SU-DHL-6 (cell line): Measurements from ENCODE around the gene PPP1R14B.

Experiments used
- H2AFZ ChIP-seq: fragments of 200-600 bp; sonication (generic); 2 replicates; pipeline ENCODE4 v1.6.1; 2014; ENCODE audit warnings: low read depth, mild to moderate bottlenecking, moderate library complexity, mixed read lengths, antibody characterized with exemption, low read length; ENCODE audit not compliant: severe bottlenecking
- H3F3A ChIP-seq: fragments of 200-600 bp; shearing (Covaris generic); 2 replicates; pipeline ENCODE4 v1.6.0; 2016; ENCODE audit warnings: antibody characterized with exemption, mild to moderate bottlenecking; ENCODE audit not compliant: insufficient read depth
- H3K27ac ChIP-seq: fragments of 200-600 bp; sonication (generic); 2 replicates; pipeline ENCODE4 v1.5.1; 2016; ENCODE audit warnings: low read depth, mild to moderate bottlenecking, low read length, moderate library complexity, mixed read lengths
- H3K27me3 ChIP-seq: fragments of 200-600 bp; sonication (generic), shearing (Covaris generic); 2 replicates; pipeline ENCODE4 v1.6.0; 2014; ENCODE audit warnings: mild to moderate bottlenecking, low read length
- H3K36me3 ChIP-seq: fragments of 200-600 bp; sonication (generic); 2 replicates; pipeline ENCODE4 v1.6.1; 2014; ENCODE audit warnings: mild to moderate bottlenecking, low read length, mixed read lengths
- H3K4me2 ChIP-seq: fragments of 300-600, 200-600 bp; shearing (Covaris generic), sonication (generic); 2 replicates; pipeline ENCODE4 v1.6.0; 2014; ENCODE audit warnings: low read length, low read depth, mild to moderate bottlenecking; ENCODE audit not compliant: poor library complexity, severe bottlenecking
- H3K4me3 ChIP-seq: fragments of 200-600 bp; sonication (generic); 2 replicates; pipeline ENCODE4 v1.5.1; 2014; ENCODE audit warnings: antibody characterized with exemption, low read length, mild to moderate bottlenecking, mixed read lengths; ENCODE audit not compliant: insufficient read depth, poor library complexity, severe bottlenecking
- H3K79me2 ChIP-seq: fragments of 200-600 bp; sonication (generic); 2 replicates; pipeline ENCODE4 v1.6.1; 2014; ENCODE audit warnings: mild to moderate bottlenecking, low read length, moderate library complexity; ENCODE audit not compliant: insufficient read depth
- H3K9ac ChIP-seq: fragments of 200-600 bp; sonication (generic); 2 replicates; pipeline ENCODE4 v1.7.0; 2014; ENCODE audit warnings: mild to moderate bottlenecking, low read length
- H3K9me2 ChIP-seq: fragments of 200-600 bp; sonication (generic); replicated peaks from 2 replicates; pipeline ENCODE4 v1.6.1; 2014; ENCODE audit warnings: low read length; ENCODE audit not compliant: insufficient read depth
- H3K9me3 ChIP-seq: fragments of 200-600 bp; sonication (generic); 2 replicates; pipeline ENCODE4 v1.6.1; 2014; ENCODE audit warnings: low read length, mixed read lengths; ENCODE audit not compliant: insufficient read depth
- H4K20me1 ChIP-seq: fragments of 200-600 bp; sonication (generic); 2 replicates; pipeline ENCODE4 v1.6.1; 2014; ENCODE audit warnings: low read depth, mild to moderate bottlenecking, antibody characterized with exemption, low read length, moderate library complexity, mixed read lengths
- EZH2phosphoT487 ChIP-seq: fragments of 200-600 bp; sonication (generic), shearing (Covaris generic); conservative IDR thresholded peaks from 2 replicates; pipeline ENCODE4 v1.6.1; 2018; ENCODE audit warnings: mild to moderate bottlenecking, antibody characterized with exemption, low read length, moderate library complexity, mixed read lengths
- TF ChIP-seq, protein P1 (sequence below): fragments of 200-600 bp; sonication (generic); IDR thresholded peaks from one replicate; pipeline ENCODE4 v1.5.1; 2017; ENCODE audit warnings: antibody characterized with exemption, mild to moderate bottlenecking, low read length, moderate library complexity; ENCODE audit not compliant: insufficient read depth, poor library complexity, severe bottlenecking

PPP1R14B gene

DNA sequence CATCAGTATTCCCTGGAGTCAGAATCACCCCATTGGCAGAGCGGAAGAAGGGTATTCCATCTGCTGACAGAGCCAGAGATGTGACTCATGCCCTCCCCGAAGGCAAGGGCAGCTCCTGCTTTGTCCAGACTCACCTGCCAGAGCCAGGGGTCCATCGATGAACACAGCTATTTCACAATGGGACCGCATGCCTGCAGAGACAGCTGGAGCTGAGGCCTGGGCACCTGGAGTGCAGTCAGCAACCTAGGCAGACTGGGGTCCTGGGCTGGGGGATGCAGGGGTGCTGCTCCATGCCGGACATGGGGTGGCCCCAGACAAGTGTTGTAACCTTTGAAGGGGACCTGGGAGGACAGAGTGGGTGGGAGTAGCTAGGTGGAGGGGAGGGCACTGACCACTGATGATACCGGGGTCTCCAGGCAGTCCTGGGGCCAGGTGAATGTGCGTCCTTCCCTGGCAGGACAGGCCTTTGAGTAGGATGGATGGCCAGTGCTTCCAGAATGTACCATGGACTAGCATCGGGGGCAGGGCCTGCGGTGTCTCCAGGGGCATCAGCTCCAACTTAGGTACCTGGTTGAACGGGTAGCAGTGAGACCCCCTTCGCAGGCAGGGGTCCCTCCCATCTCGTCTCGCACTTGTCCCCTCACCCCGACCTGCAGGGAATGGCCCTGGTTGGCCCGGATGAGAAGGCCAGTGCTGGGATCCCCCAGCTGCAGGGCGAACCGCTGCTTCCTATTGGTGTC, 22.4 kb downstream of the PPP1R14B start:
- no peak overlapping the region for H3K27ac ChIP-seq
- TF ChIP-seq EZH2phosphoT487 = no peak
- TF ChIP-seq, protein P1, sequence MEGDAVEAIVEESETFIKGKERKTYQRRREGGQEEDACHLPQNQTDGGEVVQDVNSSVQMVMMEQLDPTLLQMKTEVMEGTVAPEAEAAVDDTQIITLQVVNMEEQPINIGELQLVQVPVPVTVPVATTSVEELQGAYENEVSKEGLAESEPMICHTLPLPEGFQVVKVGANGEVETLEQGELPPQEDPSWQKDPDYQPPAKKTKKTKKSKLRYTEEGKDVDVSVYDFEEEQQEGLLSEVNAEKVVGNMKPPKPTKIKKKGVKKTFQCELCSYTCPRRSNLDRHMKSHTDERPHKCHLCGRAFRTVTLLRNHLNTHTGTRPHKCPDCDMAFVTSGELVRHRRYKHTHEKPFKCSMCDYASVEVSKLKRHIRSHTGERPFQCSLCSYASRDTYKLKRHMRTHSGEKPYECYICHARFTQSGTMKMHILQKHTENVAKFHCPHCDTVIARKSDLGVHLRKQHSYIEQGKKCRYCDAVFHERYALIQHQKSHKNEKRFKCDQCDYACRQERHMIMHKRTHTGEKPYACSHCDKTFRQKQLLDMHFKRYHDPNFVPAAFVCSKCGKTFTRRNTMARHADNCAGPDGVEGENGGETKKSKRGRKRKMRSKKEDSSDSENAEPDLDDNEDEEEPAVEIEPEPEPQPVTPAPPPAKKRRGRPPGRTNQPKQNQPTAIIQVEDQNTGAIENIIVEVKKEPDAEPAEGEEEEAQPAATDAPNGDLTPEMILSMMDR = no peak

DNA sequence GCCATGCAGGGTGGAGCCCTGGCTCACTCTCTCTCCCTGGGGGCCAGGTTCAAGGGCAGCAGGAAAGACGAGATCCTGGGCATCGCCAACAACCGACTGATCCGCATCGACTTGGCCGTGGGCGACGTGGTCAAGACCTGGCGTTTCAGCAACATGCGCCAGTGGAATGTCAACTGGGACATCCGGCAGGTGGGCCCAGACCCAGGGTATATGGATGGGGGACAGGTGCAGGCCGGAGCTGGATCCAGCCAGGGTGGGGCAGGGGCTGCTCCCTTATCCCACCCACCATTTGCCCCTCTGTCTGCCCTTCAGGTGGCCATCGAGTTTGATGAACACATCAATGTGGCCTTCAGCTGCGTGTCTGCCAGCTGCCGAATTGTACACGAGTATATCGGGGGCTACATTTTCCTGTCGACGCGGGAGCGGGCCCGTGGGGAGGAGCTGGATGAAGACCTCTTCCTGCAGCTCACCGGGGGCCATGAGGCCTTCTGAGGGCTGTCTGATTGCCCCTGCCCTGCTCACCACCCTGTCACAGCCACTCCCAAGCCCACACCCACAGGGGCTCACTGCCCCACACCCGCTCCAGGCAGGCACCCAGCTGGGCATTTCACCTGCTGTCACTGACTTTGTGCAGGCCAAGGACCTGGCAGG, 23.6 kb downstream of the PPP1R14B start:
- H3K27ac ChIP-seq = peak overlapping the region; percentile 16; the same call in 1 of the 2 replicates
- peaks cover 27% of the 10 kb centered on the region for H3F3A ChIP-seq
- no peak overlapping the region for H3K4me3 ChIP-seq

More for the DNA sequence above, 22.4 kb downstream of the PPP1R14B start:
- no peak overlapping the region for H3K9ac ChIP-seq
- H3K4me2 ChIP-seq = no peak overlapping the region
- no peaks in the 10 kb centered on the region for H3K9me3 ChIP-seq
- H3K36me3 ChIP-seq = no peaks in the 10 kb centered on the region
- H3K27me3 ChIP-seq = no peaks in the 10 kb centered on the region
- H3K79me2 ChIP-seq = no peaks in the 10 kb centered on the region; the same call in 1 of the 2 replicates
- no peaks in the 10 kb centered on the region for H4K20me1 ChIP-seq
- peaks cover 34% of the 10 kb centered on the region for H3F3A ChIP-seq
- H3K4me3 ChIP-seq = no peak overlapping the region
- H3K9me2 ChIP-seq = no peaks in the 10 kb centered on the region
- no peak overlapping the region for H2AFZ ChIP-seq

DNA sequence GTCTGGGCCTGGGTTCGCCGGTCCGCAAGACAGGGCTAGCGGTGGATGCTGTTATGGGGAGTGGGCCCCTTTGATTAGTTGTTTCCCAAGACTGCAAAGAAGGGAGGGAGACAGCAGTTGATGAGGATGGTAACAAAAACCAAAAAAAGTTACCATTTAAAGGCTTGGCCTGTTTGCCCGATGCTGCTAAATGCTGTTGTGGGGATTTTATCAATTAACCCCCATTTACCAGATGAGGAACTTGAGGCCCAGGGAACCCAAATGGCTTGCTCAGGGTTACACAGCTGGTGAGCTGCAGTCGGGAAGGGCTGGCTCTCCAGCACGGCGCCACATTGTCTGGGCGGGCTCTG, 24.1 kb downstream of the PPP1R14B start:
- no peak overlapping the region for H3K9ac ChIP-seq
- H3K4me2 ChIP-seq = no peak overlapping the region
- H3F3A ChIP-seq = peaks cover 26% of the 10 kb centered on the region
- H3K27me3 ChIP-seq = no peaks in the 10 kb centered on the region
- no peak overlapping the region for H3K27ac ChIP-seq
- no peaks in the 10 kb centered on the region for H3K9me2 ChIP-seq
- no peak overlapping the region for H2AFZ ChIP-seq
- H3K36me3 ChIP-seq = no peaks in the 10 kb centered on the region
- no peaks in the 10 kb centered on the region for H3K9me3 ChIP-seq
- H3K79me2 ChIP-seq = no peaks in the 10 kb centered on the region; the same call in 1 of the 2 replicates
- no peak for TF ChIP-seq EZH2phosphoT487
- TF ChIP-seq, protein P1 = no peak
- H3K4me3 ChIP-seq = no peak overlapping the region
- H4K20me1 ChIP-seq = no peaks in the 10 kb centered on the region

More for the DNA sequence above, 23.6 kb downstream of the PPP1R14B start:
- Histone ChIP-seq H4K20me1 (no peaks in the 10 kb centered on the region), H3K27me3 (no peaks in the 10 kb centered on the region), H3K9me2 (no peaks in the 10 kb centered on the region), H3K9me3 (no peaks in the 10 kb centered on the region), H3K9ac (no peak overlapping the region), H3K4me2 (no peak overlapping the region), H2AFZ (no peak overlapping the region), H3K36me3 (no peaks in the 10 kb centered on the region), H3K79me2 (no peaks in the 10 kb centered on the region; the same call in 1 of the 2 replicates)
- TF ChIP-seq EZH2phosphoT487 = no peak
- TF ChIP-seq, protein P1 = no peak
